GM11168 (cell line): ENCODE data around the gene AVPR2.

Source experiments
- in situ Hi-C: fragments of 300-500 bp; cut with MboI; formaldehyde crosslinking; loops from one replicate; pipeline ENCODE4 v1.12.0; 2022; ENCODE audit warnings: low sequenced_read_pairs; ENCODE audit not compliant: unreplicated experiment

AVPR2 gene

DNA sequence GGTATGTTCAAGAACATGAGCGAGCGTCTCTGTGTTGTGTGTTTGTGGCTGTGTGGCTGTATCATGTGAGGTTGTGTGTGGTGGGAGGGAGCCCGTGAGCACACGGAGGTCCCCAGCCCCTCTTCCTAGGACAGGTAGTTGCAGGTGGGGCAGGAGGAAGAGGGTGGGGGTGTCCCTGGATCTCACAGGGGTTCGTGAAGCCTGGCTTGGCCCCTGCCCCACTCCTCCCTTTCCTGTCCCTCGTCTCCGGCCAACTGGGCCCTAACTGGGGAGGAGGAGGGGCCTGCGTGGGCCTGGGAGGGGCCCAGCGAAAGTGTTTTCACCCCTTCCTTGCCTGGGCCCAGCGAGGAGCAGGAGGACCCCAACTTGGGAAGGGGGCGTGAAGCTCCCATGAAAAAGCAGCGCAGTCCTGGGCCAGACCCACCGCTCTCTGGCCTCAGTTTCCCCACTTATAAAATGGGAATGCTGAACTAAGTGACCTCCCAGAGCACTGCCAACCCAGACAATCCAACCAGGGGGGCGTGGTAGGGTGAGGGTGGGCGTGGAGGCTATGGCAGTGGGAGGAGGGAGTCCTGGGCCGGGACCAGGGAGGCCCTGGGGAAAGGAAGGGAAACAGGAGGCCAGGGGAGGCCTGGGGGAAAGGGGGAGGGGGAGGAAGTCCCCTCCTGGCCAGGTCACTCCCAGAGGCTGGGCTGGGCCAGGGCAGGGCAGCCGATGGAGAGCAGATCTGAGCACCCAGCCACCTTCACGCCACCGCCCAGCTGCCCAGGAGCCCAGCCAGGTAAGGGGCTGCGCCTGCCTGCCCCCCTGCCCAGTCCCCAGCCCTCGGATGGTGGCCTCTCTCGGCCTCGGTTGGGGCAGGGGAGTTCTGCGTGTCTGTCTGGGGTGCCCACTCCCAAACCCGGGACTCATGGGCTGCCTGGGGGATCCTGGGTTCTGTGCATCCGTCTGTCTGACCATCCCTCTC is at the start of gene AVPR2:
TSS of gene AVPR2 (plus strand) at position 683 of the 967 bp plus-strand sequence. CDS start 473 bp downstream, outside the sequence.
- in situ Hi-C loops = no loop called here

- in situ Hi-C loops = no loop called here
Observed at GRCh38 chrX:153854702-153855101, 49.8 kb upstream of the AVPR2 start.

DNA sequence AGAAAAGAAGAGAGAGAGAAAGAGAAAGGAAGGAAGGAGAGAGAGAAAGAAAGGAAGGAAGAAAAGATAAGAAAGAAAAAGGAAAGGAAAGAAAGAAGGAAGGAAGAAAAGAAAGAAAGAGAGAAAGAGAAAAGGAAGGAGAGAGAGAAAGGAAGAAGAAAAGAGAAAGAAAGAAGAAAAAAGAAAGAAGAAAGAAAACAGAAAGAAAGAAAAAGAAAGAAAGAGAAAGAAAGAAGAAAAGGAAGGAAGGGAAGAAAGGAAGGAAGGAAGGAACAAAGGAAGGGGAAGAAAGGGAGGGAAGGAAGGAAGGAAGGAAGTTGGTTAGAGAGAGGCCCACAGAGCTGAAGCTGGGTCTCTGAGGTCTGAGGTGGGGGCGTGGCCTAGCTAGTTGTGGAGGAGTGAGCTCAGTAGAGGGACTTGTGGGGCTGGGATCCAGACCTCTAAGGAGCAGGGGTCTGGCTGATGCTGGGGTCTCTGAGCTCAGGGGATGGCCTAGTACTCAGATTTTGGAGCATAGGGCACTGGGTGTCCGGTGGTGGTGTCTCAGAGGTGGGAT is 47.0 kb upstream of the AVPR2 start:
- in situ Hi-C loops = no loop called here

DNA sequence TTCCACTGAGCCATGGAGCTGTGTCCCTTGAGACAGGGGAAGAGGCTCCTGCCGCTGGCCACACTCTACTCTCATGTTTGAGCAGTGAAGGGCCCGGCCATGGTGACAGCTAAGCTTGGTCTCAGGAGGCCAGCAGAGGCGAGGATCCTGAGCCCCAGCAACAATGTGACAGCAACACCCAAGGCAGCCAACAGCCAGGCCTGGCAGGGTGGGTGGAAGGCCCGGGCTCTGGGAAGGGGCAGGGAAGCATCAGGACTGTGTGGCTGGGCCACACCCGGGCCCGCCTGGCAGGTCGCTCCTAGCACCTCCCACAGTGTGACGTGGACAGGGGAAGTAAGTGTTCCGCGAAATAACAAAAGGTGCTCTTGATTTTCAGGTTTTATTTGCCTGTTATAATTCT is 43.3 kb upstream of the AVPR2 start:
- in situ Hi-C loops = no loop called here

DNA sequence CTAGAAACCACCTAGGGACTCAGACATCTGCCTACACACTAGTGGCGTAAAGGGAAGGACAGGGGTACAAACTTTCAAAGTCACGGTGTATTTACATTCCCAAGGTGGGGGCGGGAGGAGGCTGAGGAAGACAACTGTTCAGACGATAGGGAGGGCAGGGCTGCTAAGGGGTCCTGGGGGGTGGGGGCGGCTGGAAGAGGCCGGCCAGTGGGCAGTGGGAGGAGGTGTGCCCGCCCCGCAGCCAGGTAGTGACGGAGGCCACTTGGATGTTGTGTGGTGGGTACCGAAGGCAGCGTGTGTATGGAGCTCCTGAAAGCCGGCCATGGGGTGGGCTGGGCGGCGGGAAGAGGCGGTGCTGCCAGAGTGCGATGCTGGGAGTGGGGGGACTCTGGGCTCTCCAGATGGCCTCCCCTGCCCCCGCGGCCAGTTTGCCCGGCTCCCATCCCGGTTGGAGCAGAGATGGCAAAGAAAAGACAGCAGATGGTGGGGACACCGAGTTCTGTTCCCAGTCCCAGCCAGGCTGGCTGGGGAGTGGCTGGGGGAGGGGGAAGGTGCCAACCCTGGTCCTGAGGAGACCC is 42.7 kb upstream of the AVPR2 start:
- in situ Hi-C loops = no loop called here

GRCh38 chrX:153862369-153863250 is 41.9 kb upstream of the AVPR2 start:
- in situ Hi-C loops = no loop called here

DNA sequence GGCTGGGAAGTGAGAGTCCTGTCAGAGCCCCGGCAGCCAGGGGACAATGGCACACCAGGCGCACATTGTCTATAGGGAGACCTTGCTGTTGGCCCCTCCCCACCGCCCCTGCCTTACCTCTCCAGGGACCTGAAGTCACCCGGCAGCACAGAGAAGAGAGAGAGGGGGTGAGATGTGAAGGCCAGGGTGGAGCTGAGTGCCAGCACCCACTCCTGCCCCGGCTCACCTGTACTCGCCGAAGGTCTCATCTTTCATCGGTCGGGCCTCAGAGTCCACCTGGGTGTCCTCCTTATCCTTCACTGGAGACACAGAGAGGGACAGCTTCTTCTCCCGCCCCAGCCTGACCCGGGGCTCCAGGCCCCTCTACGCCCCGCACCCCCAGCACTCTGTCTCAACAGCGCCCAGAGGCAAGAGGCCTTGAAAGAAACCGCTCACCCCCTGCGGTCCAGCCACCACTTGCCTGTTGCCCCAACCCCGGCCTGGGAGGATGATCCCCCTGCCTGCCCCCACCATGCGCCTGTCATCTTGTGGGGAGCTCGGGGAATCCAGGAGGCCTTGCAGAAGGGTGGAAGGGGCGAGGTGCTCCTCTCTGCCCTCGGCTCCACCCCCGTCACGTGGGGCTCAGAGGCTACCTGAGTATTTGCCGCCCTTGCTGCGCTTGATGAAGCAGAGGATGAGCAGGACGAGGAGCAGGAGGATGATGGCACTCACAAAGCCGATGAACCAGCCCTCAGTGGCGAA is 41.1 kb upstream of the AVPR2 start:
- in situ Hi-C loops = no loop called here

DNA sequence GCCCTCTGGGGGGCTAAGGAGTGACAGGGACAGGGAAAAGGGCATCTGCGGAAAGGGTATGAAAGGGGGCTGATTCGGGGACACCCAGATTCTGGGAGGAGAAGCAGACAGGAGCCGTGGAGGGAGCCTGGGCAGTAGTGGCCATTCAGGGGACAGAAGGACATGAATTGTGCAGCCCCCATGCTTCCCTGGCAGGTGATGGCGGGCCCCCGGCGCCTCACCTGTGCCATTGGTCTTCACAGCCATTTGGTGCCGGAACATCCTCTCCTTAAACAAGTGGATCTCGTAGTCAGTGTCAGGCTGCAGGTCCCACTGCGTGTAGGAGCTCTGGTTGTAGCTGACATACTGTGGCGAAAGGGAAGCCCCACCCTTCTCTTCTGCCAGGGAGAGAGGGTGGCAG is 40.4 kb upstream of the AVPR2 start:
- in situ Hi-C loops = no loop called here

DNA sequence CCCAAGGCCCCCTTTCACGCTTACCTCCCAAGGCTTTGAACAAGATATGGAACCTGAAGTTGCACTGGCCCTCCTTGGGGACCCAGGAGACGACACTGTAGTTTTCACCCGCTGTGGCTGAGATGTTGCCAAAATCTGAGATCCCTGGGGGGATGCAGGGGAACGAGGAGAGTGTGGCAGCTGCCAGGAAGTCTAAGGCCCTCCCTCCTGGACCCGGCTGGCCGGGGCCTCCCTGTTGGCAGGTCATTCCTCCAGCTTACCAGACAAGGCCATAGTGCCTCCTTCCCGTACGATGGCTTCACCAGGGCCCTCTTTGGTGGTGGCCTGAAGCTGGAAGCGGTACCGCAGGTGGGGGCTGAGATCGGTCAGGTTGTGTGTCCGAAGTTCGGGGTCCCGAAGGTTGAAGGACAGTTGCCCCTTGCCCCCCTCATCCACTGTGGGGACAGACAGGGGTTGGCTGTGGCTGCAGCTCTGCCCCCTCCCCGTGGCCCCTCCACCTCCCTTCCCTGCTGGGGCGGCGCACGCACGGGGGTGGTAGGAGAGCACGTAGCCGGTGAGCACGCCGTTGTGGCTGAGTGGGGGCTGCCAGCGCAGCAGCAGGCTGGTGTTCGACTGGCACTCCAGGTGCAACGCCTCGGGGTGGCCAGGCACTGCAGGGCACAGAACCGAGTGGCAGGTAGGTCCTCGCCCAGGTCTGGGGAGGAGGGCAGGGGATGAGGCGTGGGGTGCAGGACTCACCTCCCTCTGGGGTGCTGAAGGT is 39.7 kb upstream of the AVPR2 start:
- in situ Hi-C loops = no loop called here

- in situ Hi-C loops = no loop called here
Observed at GRCh38 chrX:153865321-153865580, 39.2 kb upstream of the AVPR2 start.

- in situ Hi-C loops = no loop called here
Observed at GRCh38 chrX:153865685-153866084, 38.8 kb upstream of the AVPR2 start.

GRCh38 chrX:153866302-153867019 is 38.0 kb upstream of the AVPR2 start:
- in situ Hi-C loops = no loop called here

GRCh38 chrX:153867139-153867538 is 37.3 kb upstream of the AVPR2 start:
- in situ Hi-C loops = no loop called here

GRCh38 chrX:153867671-153868070 is 36.8 kb upstream of the AVPR2 start:
- in situ Hi-C loops = no loop called here

DNA sequence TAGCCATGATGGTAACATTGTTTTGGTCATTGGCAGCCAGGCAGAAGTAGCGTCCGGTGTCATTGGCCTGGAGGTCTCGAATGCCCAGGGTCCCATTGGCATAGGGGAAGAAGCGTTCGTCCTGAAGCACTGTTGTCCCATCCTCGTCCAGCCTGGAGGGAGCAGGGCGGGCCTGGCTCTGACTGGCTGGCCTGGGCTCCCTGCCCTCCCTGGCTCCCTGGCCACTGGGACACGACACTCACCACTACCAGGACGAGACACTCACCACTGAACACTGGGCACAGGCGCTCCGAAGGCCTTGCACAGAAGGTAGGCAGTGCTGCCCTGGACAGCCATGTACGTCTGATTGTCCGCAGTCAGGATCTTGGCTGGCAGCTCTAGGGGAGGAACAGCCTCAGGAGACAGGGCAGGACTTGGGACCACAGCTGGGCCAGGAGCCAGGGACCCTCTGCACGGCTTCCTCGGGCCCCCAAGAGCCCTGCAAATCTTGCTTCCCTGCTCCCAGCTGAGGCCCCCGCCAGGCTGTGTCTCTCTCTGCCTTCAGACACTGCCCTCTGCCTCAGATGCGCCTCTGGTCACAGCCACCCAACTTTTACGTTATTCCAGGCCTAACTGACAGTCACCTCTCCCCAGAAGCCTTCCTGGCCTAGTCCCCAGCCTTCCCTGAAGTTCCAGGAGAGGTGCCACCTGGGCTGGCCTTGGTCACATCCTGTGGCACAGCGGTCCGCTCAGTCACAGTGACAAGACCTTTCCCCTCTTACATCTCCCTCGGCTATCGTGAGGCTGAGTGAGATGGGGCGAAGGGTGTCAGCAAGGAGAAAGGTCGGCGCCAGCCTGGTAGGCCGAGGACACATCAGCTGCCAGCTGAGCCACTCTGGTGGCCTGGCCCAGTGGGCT is 35.6 kb upstream of the AVPR2 start:
- in situ Hi-C loops = no loop called here

DNA sequence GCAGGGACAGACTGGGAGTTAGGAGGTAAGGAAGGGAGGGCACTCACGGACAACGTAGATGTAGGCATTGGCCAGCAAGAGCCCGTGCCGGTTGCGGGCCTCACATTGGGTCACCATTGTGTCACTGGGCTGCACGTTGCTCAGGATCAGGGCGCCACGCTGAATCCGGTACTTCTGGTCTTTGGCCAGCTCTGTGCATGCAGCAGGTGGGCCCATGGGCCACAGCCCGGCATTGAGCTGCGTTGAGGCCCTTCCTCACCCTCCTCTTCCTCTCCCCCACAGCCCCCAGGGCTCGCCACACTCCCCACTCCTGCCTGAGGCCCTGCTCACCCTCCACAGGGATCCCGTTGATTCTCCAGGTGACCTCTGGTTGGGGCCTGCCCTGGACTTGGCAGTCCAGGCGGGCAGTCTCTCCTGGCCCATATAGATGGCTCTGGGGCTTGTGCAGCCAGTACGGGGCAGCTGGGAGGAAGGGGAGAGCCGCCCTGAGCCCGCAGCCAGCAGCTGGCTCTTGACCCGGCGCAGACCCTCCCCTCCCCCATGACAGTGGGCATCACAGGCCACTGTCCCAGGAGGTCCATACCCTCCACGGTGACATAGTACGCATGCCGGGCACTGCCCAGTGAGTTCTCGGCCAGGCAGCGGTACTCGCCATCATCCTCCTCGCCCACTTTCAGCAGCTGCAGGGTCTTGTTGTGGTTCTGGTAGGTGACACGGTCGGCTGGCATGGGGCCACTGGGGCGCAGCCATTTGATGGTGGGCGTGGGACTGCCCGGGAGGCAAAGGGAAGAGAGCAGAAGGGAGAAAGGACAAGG is 34.8 kb upstream of the AVPR2 start:
- in situ Hi-C loops = no loop called here

- in situ Hi-C loops = no loop called here
Observed at GRCh38 chrX:153870288-153870690, 34.2 kb upstream of the AVPR2 start.
